IMR-90 (cell line): ENCODE data around the gene TNNI2. TPM values are rescaled to one million over a fixed set of nuclear protein-coding genes. Genes with fewer than 3 reads are reported as not detected.

Experiments used
- ATAC-seq: fragments of 200-7000 bp; cut with Tn5 transposase; 2 replicates; pipeline ENCODE4 v1.9.1; 2020; ENCODE audit warnings: low read depth, mild to moderate bottlenecking, moderate library complexity
- BruUV-seq: library from RNA; stranded (reverse); fragments of 400-500 nt; replicated peaks from 2 replicates; lab custom pipeline; 2021; lab: Mats Ljungman, UMichigan
- CTCF ChIA-PET: fragments of 300-600 bp; formaldehyde crosslinking; extraction: SDS; loops from one replicate; lab custom pipeline; 2021; ENCODE audit warnings: antibody characterized with exemption; lab: Yijun Ruan, JAX
- POLR2A ChIA-PET: fragments of 300-600 bp; sonication (Branson Sonifier 250); formaldehyde crosslinking; loops from one replicate; lab custom pipeline; 2022; ENCODE audit warnings: antibody characterized with exemption; ENCODE audit not compliant: unreplicated experiment; lab: Charles Lee
- DNase-seq: peaks from one replicate; pipeline ENCODE4 v3.0.0; 2013
- H2AFZ ChIP-seq: replicated peaks from 2 replicates; pipeline ENCODE3; 2013; ENCODE audit warnings: low read length, mild to moderate bottlenecking; ENCODE audit not compliant: poor library complexity
- H2AK5ac ChIP-seq: 2 replicates; pipeline ENCODE4 v1.6.1; 2013; ENCODE audit warnings: low read depth, low read length, inconsistent platforms
- H2AK9ac ChIP-seq: replicated peaks from 2 replicates; pipeline ENCODE3; 2013; ENCODE audit warnings: mild to moderate bottlenecking, low read depth, low read length, moderate library complexity; ENCODE audit not compliant: poor library complexity
- H2BK120ac ChIP-seq: 2 replicates; pipeline ENCODE4 v1.6.1; 2013; ENCODE audit warnings: low read depth, low read length, inconsistent platforms
- H2BK15ac ChIP-seq: 3 replicates; pipeline ENCODE4 v1.6.1; 2013; ENCODE audit warnings: low read depth, low read length, inconsistent platforms
- H2BK20ac ChIP-seq: 2 replicates; pipeline ENCODE4 v1.6.1; 2013; ENCODE audit warnings: low read depth, mild to moderate bottlenecking, inconsistent platforms, low read length, moderate library complexity
- H2BK5ac ChIP-seq: 2 replicates; pipeline ENCODE4 v1.6.1; 2013; ENCODE audit warnings: mild to moderate bottlenecking, low read depth, low read length, inconsistent platforms; ENCODE audit not compliant: poor library complexity, severe bottlenecking
- H3K14ac ChIP-seq: replicated peaks from 2 replicates; pipeline ENCODE4 v1.6.1; 2013; ENCODE audit warnings: low read depth, low read length, inconsistent platforms
- H3K18ac ChIP-seq: 2 replicates; pipeline ENCODE4 v1.6.1; 2013; ENCODE audit warnings: low read depth, low read length, control low read depth
- H3K23ac ChIP-seq: 2 replicates; pipeline ENCODE4 v1.6.1; 2013; ENCODE audit warnings: low read depth, low read length, inconsistent platforms
- H3K27ac ChIP-seq: 2 replicates; pipeline ENCODE4 v1.5.1; 2013; ENCODE audit warnings: mild to moderate bottlenecking, control low read depth, low read length; ENCODE audit not compliant: insufficient read depth
- H3K27me3 ChIP-seq: 2 replicates; pipeline ENCODE4 v1.6.1; 2013; ENCODE audit warnings: low read length; ENCODE audit not compliant: control insufficient read depth, insufficient read depth
- H3K36me3 ChIP-seq: 2 replicates; pipeline ENCODE4 v1.6.1; 2013; ENCODE audit warnings: low read length, mixed read lengths; ENCODE audit not compliant: control insufficient read depth, insufficient read depth
- H3K4ac ChIP-seq: 2 replicates; pipeline ENCODE4 v1.6.1; 2013; ENCODE audit warnings: low read depth, low read length, inconsistent platforms
- H3K4me1 ChIP-seq: 2 replicates; pipeline ENCODE4 v1.6.1; 2013; ENCODE audit warnings: low read length, mixed read lengths; ENCODE audit not compliant: control insufficient read depth, insufficient read depth
- H3K4me2 ChIP-seq: 2 replicates; pipeline ENCODE4 v1.6.1; 2013; ENCODE audit warnings: low read depth, mild to moderate bottlenecking, control low read depth, low read length, moderate library complexity
- H3K4me3 ChIP-seq: 2 replicates; pipeline ENCODE4 v1.5.1; 2013; ENCODE audit warnings: low read depth, mild to moderate bottlenecking, control low read depth, low read length, moderate library complexity; ENCODE audit not compliant: insufficient read depth
- H3K56ac ChIP-seq: 2 replicates; pipeline ENCODE4 v1.6.1; 2013; ENCODE audit warnings: low read length, inconsistent platforms; ENCODE audit not compliant: insufficient read depth; ENCODE audit errors: extremely low read depth
- H3K79me1 ChIP-seq, 2 experiments: 2 replicates each; pipeline ENCODE4 v1.6.1; 2013; ENCODE audit warnings: low read length in 2 of 2, inconsistent platforms in 1 of 2, low read depth in 1 of 2
- H3K9ac ChIP-seq: 2 replicates; pipeline ENCODE4 v1.6.1; 2013; ENCODE audit warnings: low read depth, low read length, control low read depth
- H3K9me1 ChIP-seq: 2 replicates; pipeline ENCODE4 v1.6.1; 2013; ENCODE audit warnings: low read length, inconsistent platforms; ENCODE audit not compliant: insufficient read depth
- H3K9me3 ChIP-seq: 2 replicates; pipeline ENCODE4 v1.6.1; 2013; ENCODE audit warnings: low read length; ENCODE audit not compliant: control insufficient read depth, insufficient read depth
- H4K20me1 ChIP-seq: 2 replicates; pipeline ENCODE4 v1.6.1; 2013; ENCODE audit warnings: low read length, inconsistent platforms; ENCODE audit not compliant: insufficient read depth
- H4K5ac ChIP-seq: 2 replicates; pipeline ENCODE4 v1.6.1; 2013; ENCODE audit warnings: mild to moderate bottlenecking, low read depth, low read length, control low read depth
- H4K8ac ChIP-seq, 2 experiments: 2 replicates each; pipeline ENCODE4 v1.6.1; 2013; ENCODE audit warnings: low read depth in 2 of 2, low read length in 2 of 2, control low read depth in 1 of 2, inconsistent platforms in 1 of 2
- H4K91ac ChIP-seq: 2 replicates; pipeline ENCODE4 v1.6.1; 2013; ENCODE audit warnings: low read depth, low read length, inconsistent platforms; ENCODE audit not compliant: insufficient read depth
- BHLHE40 ChIP-seq: fragments of 150-350 bp; IDR thresholded peaks from 2 replicates; pipeline ENCODE4 v1.6.1; 2016; ENCODE audit warnings: mild to moderate bottlenecking, low read depth, low read length
- CEBPB ChIP-seq: IDR thresholded peaks from 2 replicates; pipeline ENCODE4 v1.6.1; 2012; ENCODE audit warnings: low read depth, low read length, improper control_type of control experiment
- CTCF ChIP-seq: conservative IDR thresholded peaks from 2 replicates; pipeline ENCODE4 v1.5.1; 2012; ENCODE audit warnings: mild to moderate bottlenecking, low read depth, low read length, improper control_type of control experiment
- MAFK ChIP-seq: IDR thresholded peaks from 2 replicates; pipeline ENCODE4 v1.6.1; 2012; ENCODE audit warnings: low read depth, low read length, improper control_type of control experiment
- MAZ ChIP-seq: IDR thresholded peaks from 2 replicates; pipeline ENCODE4 v1.6.1; 2012; ENCODE audit warnings: low read depth, mild to moderate bottlenecking, low read length, improper control_type of control experiment, moderate library complexity, borderline replicate concordance
- NFE2L2 ChIP-seq: fragments of 150-350 bp; IDR thresholded peaks from 2 replicates; pipeline ENCODE4 v1.6.1; 2016; ENCODE audit warnings: low read depth, mild to moderate bottlenecking, low read length
- POLR2A ChIP-seq: IDR thresholded peaks from 2 replicates; pipeline ENCODE4 v1.6.1; 2012; ENCODE audit warnings: mild to moderate bottlenecking, low read depth, low read length
- RAD21 ChIP-seq: IDR thresholded peaks from 2 replicates; pipeline ENCODE4 v1.6.1; 2012; ENCODE audit warnings: low read length, improper control_type of control experiment
- SMC3 ChIP-seq: fragments of 150-350 bp; IDR thresholded peaks from 2 replicates; pipeline ENCODE4 v1.6.1; 2016; ENCODE audit warnings: low read depth, mild to moderate bottlenecking, antibody characterized with exemption, low read length, moderate library complexity
- WGBS, 2 experiments: methylation state at CpG; one replicate each; pipeline versions ENCODE4 v1.1.5 to v1.1.7; 2013; ENCODE audit warnings: missing lambda C conversion rate in 2 of 2; ENCODE audit not compliant: insufficient read length in 1 of 2; ENCODE audit errors: extremely low coverage in 2 of 2; 5-methylcytosine and 5-hydroxymethylcytosine counted together
- dilution Hi-C: fragments of 300-500 bp; cut with HindIII; formaldehyde crosslinking; loops from one replicate; pipeline ENCODE4 v1.14.3; 2018; ENCODE audit warnings: low sequenced_read_pairs; ENCODE audit not compliant: unreplicated experiment
- in situ Hi-C: fragments of 300-500 bp; cut with MboI; formaldehyde crosslinking; loops from 3 replicates; pipeline ENCODE4 v1.14.3; 2019; ENCODE audit warnings: low sequenced_read_pairs, inconsistent platforms, mixed read lengths
- intact Hi-C: fragments of 100-400 bp; cut with micrococcal nuclease; formaldehyde crosslinking; loops from 2 replicates; pipeline ENCODE4 v1.10.0; 2022
- polyA plus RNA-seq, 3 experiments: library from polyadenylated mRNA; depleted of rRNA; stranded (reverse); fragments of >200 nt; gene quantifications; 2 replicates each; pipeline ENCODE4 v1.2.3, GENCODE V29; 2012; ENCODE audit warnings: low replicate concordance in 1 of 3
- total RNA-seq: library from RNA; depleted of rRNA; stranded (reverse); fragments of >200 nt; gene quantifications from 2 replicates; pipeline ENCODE4 v1.2.3, GENCODE V29; 2012

TNNI2 gene
- total and polyA plus RNA-seq, 2 of the 4 experiments (the other 2 are of a cell fraction): not detected

- TF ChIP-seq NFE2L2 (no peak), CEBPB (no peak)
Observed at GRCh38 chr11:1836011-1836945, 2.5 kb upstream of the TNNI2 start (continued).

- H3K9me3 ChIP-seq: no peaks in the 10 kb centered on the region
- H3K27me3 ChIP-seq: peaks cover 9% of the 10 kb centered on the region; the same call in 1 of the 2 replicates
- H3K4me1 ChIP-seq: no peaks in the 10 kb centered on the region
- ATAC-seq (peak; percentile 91), DNase-seq (peak; percentile 28)
- POLR2A ChIA-PET: no interaction called here
- H4K20me1 ChIP-seq: no peaks in the 10 kb centered on the region
- peak overlapping the region; percentile 81 for H2AFZ ChIP-seq
- H2BK5ac ChIP-seq: no peak overlapping the region
- no peak overlapping the region for H3K4ac ChIP-seq
- no peaks in the 10 kb centered on the region for H3K79me1 ChIP-seq
- no TSS peak for BruUV-seq
- dilution Hi-C loops (no loop called here), in situ Hi-C loops (no loop called here), intact Hi-C loops (loop anchor here (1.0 kb wide), 2 partner anchors 315 to 319 kb away; no protein-coding TSS in a partner anchor)
- no peak overlapping the region for H3K4me3 ChIP-seq
- no peak overlapping the region for H3K14ac ChIP-seq
- TF ChIP-seq SMC3 (peak; percentile 86), BHLHE40 (no peak), MAZ (peak; percentile 65; the same call in 1 of the 2 replicates), RAD21 (peak; percentile 87), CEBPB (no peak), POLR2A (no peak), NFE2L2 (no peak), MAFK (no peak), CTCF (peak; percentile 85)
- CTCF ChIA-PET: no interaction called here
- H2BK120ac ChIP-seq: no peak overlapping the region
- H3K4me2 ChIP-seq: no peak overlapping the region
- no peak overlapping the region for H3K56ac ChIP-seq
- no peak overlapping the region for H4K91ac ChIP-seq
- no peak overlapping the region for H3K27ac ChIP-seq
- no peak overlapping the region for H2AK5ac ChIP-seq
- no peaks in the 10 kb centered on the region for H3K36me3 ChIP-seq
- no peak overlapping the region for H2BK15ac ChIP-seq
- H2AK9ac ChIP-seq: peak overlapping the region; percentile 50
- no peak overlapping the region for H3K23ac ChIP-seq
- no peak overlapping the region for H3K18ac ChIP-seq
- H2BK20ac ChIP-seq: no peak overlapping the region
- WGBS, 2 experiments: 78% methylated on average over 9 of the region's 38 CpGs; no CpG with 5 or more reads in 1 of the 2 experiments
- H4K8ac ChIP-seq: no peak overlapping the region
- no peak overlapping the region for H3K9ac ChIP-seq
- no peak overlapping the region for H4K5ac ChIP-seq
- H3K9me1 ChIP-seq: no peaks in the 10 kb centered on the region
Observed at GRCh38 chr11:1837171-1838076, 1.4 kb upstream of the TNNI2 start.
